Progenitor cell of endocrine pancreas (in vitro differentiated cells): ENCODE data around the gene PAK5. TPM values are rescaled to one million over a fixed set of nuclear protein-coding genes. Genes with fewer than 3 reads are reported as not detected.

Experiments
- DNase-seq: peaks from one replicate; pipeline ENCODE4 v3.0.0; 2021; ENCODE audit warnings: low spot score; ENCODE audit not compliant: unreplicated experiment
- H3K27ac Mint-ChIP-seq: 2 replicates; pipeline ENCODE4 v1.8.0; 2021; ENCODE audit warnings: mild to moderate bottlenecking, moderate library complexity, mixed read lengths
- H3K27me3 Mint-ChIP-seq: 2 replicates; pipeline ENCODE4 v1.8.0; 2021; ENCODE audit warnings: mixed read lengths
- H3K36me3 Mint-ChIP-seq: 2 replicates; pipeline ENCODE4 v1.8.0; 2022; ENCODE audit warnings: mixed read lengths; ENCODE audit not compliant: insufficient read depth
- H3K4me1 Mint-ChIP-seq: 2 replicates; pipeline ENCODE4 v1.8.0; 2021; ENCODE audit warnings: low read depth, mixed read lengths
- H3K4me3 Mint-ChIP-seq: 2 replicates; pipeline ENCODE4 v1.8.0; 2021; ENCODE audit warnings: low read depth, mild to moderate bottlenecking, moderate library complexity, mixed read lengths
- H3K9me3 Mint-ChIP-seq: 2 replicates; pipeline ENCODE4 v1.8.0; 2021; ENCODE audit warnings: low read depth, mixed read lengths
- CTCF ChIP-seq: fragments of 200-600 bp; sonication (generic); IDR thresholded peaks from one replicate; pipeline ENCODE4 v1.5.0; 2021; ENCODE audit warnings: antibody characterized with exemption, mild to moderate bottlenecking; ENCODE audit not compliant: unreplicated experiment
- total RNA-seq: library from RNA; stranded (reverse); gene quantifications from 2 replicates; pipeline ENCODE4 v1.2.1, GENCODE V29; 2021

PAK5 gene
- total RNA-seq, 1 donor from 2014 or later: 12.2 TPM

GRCh38 chr20:9577397-9577796 is 261.5 kb downstream of the PAK5 start:
- Mint-ChIP-seq H3K4me3 (no peak overlapping the region), H3K9me3 (peaks cover 9% of the 10 kb centered on the region), H3K4me1 (peaks cover 12% of the 10 kb centered on the region), H3K36me3 (peaks cover 14% of the 10 kb centered on the region), H3K27me3 (peaks cover 5% of the 10 kb centered on the region), H3K27ac (no peak overlapping the region)
- no peak for TF ChIP-seq CTCF
- DNase-seq: no peak

GRCh38 chr20:9576695-9577094 is 262.2 kb downstream of the PAK5 start:
- H3K4me1 Mint-ChIP-seq: peaks cover 12% of the 10 kb centered on the region
- peaks cover 14% of the 10 kb centered on the region for H3K36me3 Mint-ChIP-seq
- no peak for TF ChIP-seq CTCF
- no peak for DNase-seq
- peaks cover 5% of the 10 kb centered on the region for H3K27me3 Mint-ChIP-seq
- H3K4me3 Mint-ChIP-seq: no peak overlapping the region
- H3K9me3 Mint-ChIP-seq: peaks cover 9% of the 10 kb centered on the region
- H3K27ac Mint-ChIP-seq: no peak overlapping the region

- no peak for TF ChIP-seq CTCF
- DNase-seq: no peak
- Mint-ChIP-seq H3K4me3 (no peak overlapping the region), H3K36me3 (peaks cover 11% of the 10 kb centered on the region), H3K9me3 (peaks cover 9% of the 10 kb centered on the region), H3K27ac (no peak overlapping the region), H3K4me1 (peaks cover 12% of the 10 kb centered on the region), H3K27me3 (peaks cover 5% of the 10 kb centered on the region)
Measured at GRCh38 chr20:9575836-9576235, 263.0 kb downstream of the PAK5 start.

- TF ChIP-seq CTCF: no peak
- H3K36me3 Mint-ChIP-seq: peaks cover 2% of the 10 kb centered on the region
- H3K27ac Mint-ChIP-seq: no peak overlapping the region
- peaks cover 12% of the 10 kb centered on the region for H3K4me1 Mint-ChIP-seq
- peaks cover 1% of the 10 kb centered on the region for H3K9me3 Mint-ChIP-seq
- DNase-seq: no peak
- peaks cover 5% of the 10 kb centered on the region for H3K27me3 Mint-ChIP-seq
- no peak overlapping the region for H3K4me3 Mint-ChIP-seq
Measured at GRCh38 chr20:9574776-9575175, 264.1 kb downstream of the PAK5 start.

GRCh38 chr20:9574181-9574580 is 264.7 kb downstream of the PAK5 start:
- no peak for DNase-seq
- peaks cover 12% of the 10 kb centered on the region for H3K4me1 Mint-ChIP-seq
- no peak overlapping the region for H3K27ac Mint-ChIP-seq
- no peaks in the 10 kb centered on the region for H3K9me3 Mint-ChIP-seq
- no peak overlapping the region for H3K4me3 Mint-ChIP-seq
- no peak for TF ChIP-seq CTCF
- peaks cover 5% of the 10 kb centered on the region for H3K27me3 Mint-ChIP-seq
- H3K36me3 Mint-ChIP-seq: peaks cover 2% of the 10 kb centered on the region
